Tibial nerve (tissue), 4 donors: Measurements from ENCODE around the gene RTL1. TPM values are rescaled to one million over a fixed set of nuclear protein-coding genes. Genes with fewer than 3 reads are reported as not detected.

Experiments
- DNase-seq, 2 donors: peaks; one replicate each; pipeline ENCODE4 v3.0.0-alpha.2; 2019; ENCODE audit warnings: low spot score in 2 of 2
- H3K27ac ChIP-seq, 4 donors: fragments of 200-600 bp; sonication (generic) in 3 of 4; one replicate each; pipeline ENCODE4 v1.5.1; 2017 to 2019; ENCODE audit warnings: mild to moderate bottlenecking in 1 of 4
- H3K27me3 ChIP-seq, 2 donors: fragments of 200-600 bp; sonication (generic) in 1 of 2; one replicate each; pipeline versions ENCODE4 v1.5.1 to v1.6.0; 2017 to 2019
- H3K36me3 ChIP-seq, 3 donors: fragments of 200-600 bp; sonication (generic); one replicate each; pipeline ENCODE4 v1.5.1; 2018 to 2019
- H3K4me1 ChIP-seq, 4 donors: fragments of 200-600 bp; sonication (generic) in 3 of 4; one replicate each; pipeline ENCODE4 v1.5.1; 2017 to 2019
- H3K4me3 ChIP-seq, 4 donors: fragments of 200-600 bp; sonication (generic) in 3 of 4; one replicate each; pipeline ENCODE4 v1.5.1; 2017 to 2019; ENCODE audit warnings: mild to moderate bottlenecking in 1 of 4, moderate library complexity in 1 of 4
- H3K9me3 ChIP-seq, 4 donors: fragments of 200-600 bp; sonication (generic) in 3 of 4; one replicate each; pipeline ENCODE4 v1.5.1; 2017 to 2019
- EP300 ChIP-seq, 2 donors: sonication (generic); formaldehyde crosslinking; IDR thresholded peaks; one replicate each; pipeline ENCODE4 v1.6.1; 2017; ENCODE audit warnings: antibody characterized with exemption in 2 of 2, mild to moderate bottlenecking in 1 of 2
- POLR2A ChIP-seq, 2 donors: fragments of 450-650 bp; IDR thresholded peaks; one replicate each; pipeline ENCODE4 v1.6.1; 2017; ENCODE audit warnings: antibody characterized with exemption in 2 of 2, mild to moderate bottlenecking in 2 of 2, moderate library complexity in 2 of 2
- WGBS, 2 donors: methylation state at CpG; one replicate each; pipeline ENCODE4 v1.1.5; 2018; 5-methylcytosine and 5-hydroxymethylcytosine counted together
- total RNA-seq, 4 donors: library from RNA; depleted of rRNA; stranded (reverse); fragments of >200 nt; gene quantifications; one replicate each; pipeline ENCODE4 v1.1.0, GENCODE V29; 2016
- TF ChIP-seq, protein P1 (sequence below), 5 experiments: fragments of 200-600 bp in 3 of 5; fragments of 450-650 bp in 2 of 5; sonication (generic) in 3 of 5; IDR thresholded peaks; one replicate each; pipeline ENCODE4 v1.5.1; 2016 to 2019; ENCODE audit warnings: antibody characterized with exemption in 5 of 5, mild to moderate bottlenecking in 3 of 5, moderate library complexity in 2 of 5

The RTL1 gene
- total RNA-seq, 4 donors from 2014 or later = not detected

DNA sequence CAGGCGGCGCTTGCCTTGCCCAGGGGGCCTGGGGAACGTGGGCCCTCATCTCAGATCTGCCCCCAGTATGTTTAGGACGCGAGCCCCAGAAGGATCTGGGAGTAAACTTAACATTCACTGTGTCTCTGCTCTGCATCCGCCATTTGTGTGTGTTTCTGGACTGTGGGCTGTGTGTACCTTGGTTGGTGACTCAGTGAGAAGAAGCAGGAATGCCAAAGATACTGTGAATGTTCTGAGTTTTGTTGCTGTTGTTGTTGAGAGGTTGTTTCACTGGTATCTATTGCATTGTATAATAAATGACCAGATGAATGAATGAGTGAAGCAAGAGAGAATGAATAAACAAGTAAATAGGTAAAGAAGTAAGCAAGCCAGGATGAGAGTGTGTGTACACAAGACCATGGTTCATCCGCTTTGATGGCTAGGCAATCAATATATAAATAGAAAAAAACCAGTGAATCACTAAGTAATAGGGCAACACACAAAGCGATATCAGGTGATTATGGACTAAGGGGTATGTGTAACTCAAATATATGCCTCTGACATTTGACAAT is 57.1 kb downstream of the RTL1 start:
- Histone ChIP-seq H3K4me1 (peaks cover 0 to 21% (median 0%) of the 10 kb centered on the region in 4 donors), H3K36me3 (no peaks in the 10 kb centered on the region), H3K27me3 (no peaks in the 10 kb centered on the region), H3K9me3 (no peaks in the 10 kb centered on the region), H3K27ac (no peak overlapping the region), H3K4me3 (no peak overlapping the region)
- 73 to 83% methylated on average over 8 of the region's 8 CpGs for WGBS, 2 donors
- DNase-seq = no peak
- no peak for TF ChIP-seq EP300 (IDR thresholded peaks at IDR 0.05)
- no peak for TF ChIP-seq POLR2A (IDR thresholded peaks at IDR 0.05)
- TF ChIP-seq, protein P1, sequence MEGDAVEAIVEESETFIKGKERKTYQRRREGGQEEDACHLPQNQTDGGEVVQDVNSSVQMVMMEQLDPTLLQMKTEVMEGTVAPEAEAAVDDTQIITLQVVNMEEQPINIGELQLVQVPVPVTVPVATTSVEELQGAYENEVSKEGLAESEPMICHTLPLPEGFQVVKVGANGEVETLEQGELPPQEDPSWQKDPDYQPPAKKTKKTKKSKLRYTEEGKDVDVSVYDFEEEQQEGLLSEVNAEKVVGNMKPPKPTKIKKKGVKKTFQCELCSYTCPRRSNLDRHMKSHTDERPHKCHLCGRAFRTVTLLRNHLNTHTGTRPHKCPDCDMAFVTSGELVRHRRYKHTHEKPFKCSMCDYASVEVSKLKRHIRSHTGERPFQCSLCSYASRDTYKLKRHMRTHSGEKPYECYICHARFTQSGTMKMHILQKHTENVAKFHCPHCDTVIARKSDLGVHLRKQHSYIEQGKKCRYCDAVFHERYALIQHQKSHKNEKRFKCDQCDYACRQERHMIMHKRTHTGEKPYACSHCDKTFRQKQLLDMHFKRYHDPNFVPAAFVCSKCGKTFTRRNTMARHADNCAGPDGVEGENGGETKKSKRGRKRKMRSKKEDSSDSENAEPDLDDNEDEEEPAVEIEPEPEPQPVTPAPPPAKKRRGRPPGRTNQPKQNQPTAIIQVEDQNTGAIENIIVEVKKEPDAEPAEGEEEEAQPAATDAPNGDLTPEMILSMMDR (IDR thresholded peaks at IDR 0.05) = no peak

DNA sequence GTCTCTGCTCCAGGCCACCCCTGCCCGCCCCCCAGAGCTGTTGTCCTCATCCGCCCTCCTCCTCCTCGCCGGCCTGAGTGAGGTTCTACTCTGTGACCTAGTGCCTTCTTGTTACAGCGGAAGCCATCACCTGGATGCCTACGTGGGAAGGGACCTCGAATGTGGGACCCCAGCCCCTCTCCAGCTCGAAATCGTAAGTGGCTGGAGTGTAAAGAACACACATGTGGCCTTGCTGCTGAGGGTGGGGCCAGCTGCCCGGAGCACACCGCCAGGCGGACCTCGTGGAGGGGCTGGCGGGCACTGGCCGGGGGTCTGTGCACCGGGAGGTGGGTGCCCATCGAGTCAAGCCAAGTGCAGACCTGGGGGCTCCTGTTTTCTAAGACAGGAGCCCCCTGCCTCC is 58.2 kb downstream of the RTL1 start:
- DNase-seq = no peak
- Histone ChIP-seq H3K4me1 (peaks cover 0 to 14% (median 0%) of the 10 kb centered on the region in 4 donors), H3K36me3 (no peaks in the 10 kb centered on the region), H3K27ac (no peak overlapping the region), H3K4me3 (no peak overlapping the region), H3K9me3 (no peaks in the 10 kb centered on the region), H3K27me3 (no peaks in the 10 kb centered on the region)
- TF ChIP-seq EP300 (IDR thresholded peaks at IDR 0.05) = no peak
- no peak for TF ChIP-seq POLR2A (IDR thresholded peaks at IDR 0.05)
- TF ChIP-seq, protein P1 (IDR thresholded peaks at IDR 0.05) = no peak
- 62 to 65% methylated on average over 15 to 17 of the region's 17 CpGs for WGBS, 2 donors

DNA sequence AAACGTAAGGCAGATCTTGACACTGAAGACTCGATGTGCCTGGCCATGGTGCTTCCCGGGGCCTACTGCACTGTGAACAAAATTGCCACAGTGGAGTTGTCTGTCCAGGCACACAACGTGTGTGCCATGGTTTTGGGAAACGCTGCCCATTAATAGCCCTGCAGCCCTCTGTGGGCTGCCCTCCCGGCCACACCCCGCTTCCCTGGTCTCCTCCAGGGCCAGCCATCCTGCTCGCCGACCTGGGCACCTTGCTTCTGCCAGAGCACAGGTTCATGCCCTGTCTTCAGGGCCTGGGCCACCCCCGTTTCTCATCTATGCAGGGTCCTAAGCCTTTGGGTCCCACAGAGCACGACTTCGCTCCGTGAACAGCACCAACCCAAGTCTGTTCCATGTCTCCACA is 58.7 kb downstream of the RTL1 start:
- no peaks in the 10 kb centered on the region for H3K9me3 ChIP-seq
- WGBS, 2 donors = 87 to 88% methylated on average over 13 of the region's 13 CpGs
- no peak overlapping the region for H3K4me3 ChIP-seq
- no peak overlapping the region for H3K27ac ChIP-seq
- no peaks in the 10 kb centered on the region for H3K36me3 ChIP-seq
- H3K27me3 ChIP-seq = no peaks in the 10 kb centered on the region
- DNase-seq = no peak
- TF ChIP-seq POLR2A (IDR thresholded peaks at IDR 0.05) (no peak), EP300 (IDR thresholded peaks at IDR 0.05) (no peak)
- TF ChIP-seq, protein P1 (IDR thresholded peaks at IDR 0.05) = no peak
- peaks cover 0 to 14% (median 0%) of the 10 kb centered on the region in 4 donors for H3K4me1 ChIP-seq

DNA sequence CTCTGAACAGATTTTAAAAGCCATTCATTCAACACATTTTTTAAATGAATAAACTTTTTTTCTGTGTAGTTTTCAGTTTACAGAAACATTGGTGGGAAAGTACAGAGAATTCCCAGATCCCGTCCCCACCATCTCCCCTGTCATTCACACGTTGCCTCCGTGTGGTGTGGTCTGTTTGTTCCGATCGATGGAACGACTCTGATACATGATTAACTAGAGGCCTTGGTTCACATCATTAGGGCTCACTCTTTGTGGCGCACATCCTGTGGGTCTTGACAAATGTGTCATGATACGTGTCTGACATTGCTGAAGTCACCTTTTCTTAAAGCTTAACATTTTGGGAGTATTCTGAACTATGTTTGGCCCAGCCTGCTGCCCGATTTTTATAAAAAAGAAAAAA is 59.1 kb downstream of the RTL1 start:
- Histone ChIP-seq H3K4me1 (peaks cover 0 to 14% (median 0%) of the 10 kb centered on the region in 4 donors), H3K4me3 (no peak overlapping the region), H3K27ac (no peak overlapping the region), H3K9me3 (no peaks in the 10 kb centered on the region), H3K36me3 (no peaks in the 10 kb centered on the region), H3K27me3 (no peaks in the 10 kb centered on the region)
- TF ChIP-seq POLR2A (IDR thresholded peaks at IDR 0.05) (no peak), EP300 (IDR thresholded peaks at IDR 0.05) (no peak)
- TF ChIP-seq, protein P1 (IDR thresholded peaks at IDR 0.05) = no peak
- no peak for DNase-seq
- WGBS, 2 donors = 80 to 88% methylated on average over 9 of the region's 9 CpGs

DNA sequence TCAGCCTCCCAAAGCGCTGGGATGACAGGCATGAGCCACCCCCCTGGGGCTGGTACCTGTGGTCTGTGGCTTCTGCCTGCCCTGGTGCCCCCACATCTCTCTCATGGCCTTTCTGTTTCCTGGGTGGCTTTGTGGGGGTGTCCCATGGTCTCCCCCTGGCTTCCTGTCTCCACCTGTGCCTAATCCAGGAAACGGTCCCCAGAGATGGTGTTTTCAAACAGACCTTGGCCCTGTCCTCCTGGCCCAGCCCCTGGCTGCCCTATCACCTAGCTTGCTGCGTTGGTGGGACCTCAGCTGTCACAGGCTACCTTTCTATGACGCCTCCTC is 59.5 kb downstream of the RTL1 start:
- Histone ChIP-seq H3K4me1 (peaks cover 0 to 16% (median 0%) of the 10 kb centered on the region in 4 donors), H3K27ac (no peak overlapping the region), H3K27me3 (no peaks in the 10 kb centered on the region), H3K4me3 (no peak overlapping the region), H3K9me3 (no peaks in the 10 kb centered on the region), H3K36me3 (no peaks in the 10 kb centered on the region)
- WGBS, 2 donors = 89 to 92% methylated on average over 4 of the region's 4 CpGs
- DNase-seq = no peak
- TF ChIP-seq EP300 (IDR thresholded peaks at IDR 0.05) (no peak), POLR2A (IDR thresholded peaks at IDR 0.05) (no peak)
- TF ChIP-seq, protein P1 (IDR thresholded peaks at IDR 0.05) = no peak
